ENCODE measurements around the gene TNFAIP6. TPM values are rescaled to one million over a fixed set of nuclear protein-coding genes. Genes with fewer than 3 reads are reported as not detected.

TNFAIP6 gene
- polyA plus RNA-seq, 1 donor from 2014 or later = not detected

DNA sequence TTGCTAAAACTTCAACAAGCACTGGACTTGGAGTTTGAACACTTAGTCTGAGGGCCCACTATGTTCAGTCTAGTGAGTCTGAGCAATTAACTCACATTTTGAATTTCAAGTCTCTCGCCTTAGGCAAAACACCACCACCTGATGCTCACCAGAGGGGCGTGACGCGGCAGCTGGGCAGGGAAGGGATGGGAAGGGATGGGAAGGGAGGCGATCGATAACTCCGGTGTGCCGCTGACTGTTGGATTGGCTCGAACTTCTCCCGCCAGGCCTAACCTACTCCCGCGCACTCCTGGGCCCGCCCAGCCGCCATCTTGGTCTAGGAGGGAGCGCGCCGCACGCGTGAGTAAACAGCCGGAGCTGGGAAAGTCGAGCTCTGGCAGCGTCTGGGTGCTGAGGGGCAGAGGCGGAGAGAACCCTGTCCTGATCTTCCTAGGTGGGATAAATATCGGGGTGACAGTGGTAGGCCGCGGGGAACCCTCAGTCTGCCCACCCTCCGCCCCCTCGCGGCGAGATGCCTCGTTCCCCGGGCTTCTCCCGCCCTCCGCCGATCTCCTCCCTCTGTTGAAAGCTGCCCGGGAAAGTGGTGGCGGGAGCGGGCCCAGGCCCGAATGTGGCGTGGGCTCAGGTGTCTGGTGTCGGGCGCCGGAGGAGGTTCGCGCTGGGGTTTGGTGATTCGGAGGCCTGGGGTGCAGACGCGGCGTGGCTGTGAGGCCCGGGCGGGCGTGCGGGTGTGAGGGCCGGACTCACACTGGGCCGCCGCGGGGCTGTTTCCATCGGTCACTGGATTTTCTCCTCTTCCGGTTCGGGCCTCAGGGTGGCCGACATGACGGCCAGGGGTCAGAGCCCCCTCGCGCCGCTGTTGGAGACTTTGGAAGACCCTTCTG is 52.5 kb downstream of the TNFAIP6 start, which contains the start of gene RIF1:
Gene RIF1, plus strand, starts transcription at position 302 of the 884 bp plus-strand sequence. Its CDS starts 522 bp downstream, at position 824.
- Histone ChIP-seq H3K79me2 (replicated peaks; ENCODE audit: insufficient read depth, low read length) (peaks cover 21% of the 10 kb centered on the region), H3K4me3 (ENCODE audit: low read length) (peak within 1 kb of the TSS; percentile 82), H3K9me2 (ENCODE audit: insufficient read depth, low read length) (no peaks in the 10 kb centered on the region)

DNA sequence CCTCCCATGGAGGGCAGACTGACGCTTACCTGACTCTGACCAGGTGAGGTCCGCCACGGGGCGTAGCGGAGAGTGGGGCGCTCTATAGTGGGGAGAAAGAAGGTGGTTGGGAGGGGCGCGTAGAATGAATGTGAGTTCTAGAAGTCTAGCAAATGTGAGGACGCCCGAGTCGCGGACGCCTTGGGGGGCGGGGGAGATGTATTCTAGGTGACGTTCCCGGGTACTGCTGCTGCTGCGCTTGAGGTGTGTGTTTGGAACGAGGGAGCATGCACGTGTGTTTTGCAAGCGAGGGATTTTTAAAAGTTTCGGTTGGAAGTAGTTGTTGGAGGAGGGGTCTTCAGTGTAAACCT is 53.1 kb downstream of the TNFAIP6 start:
- Histone ChIP-seq H4K20me1 (ENCODE audit: insufficient read depth) (no peaks in the 10 kb centered on the region), H3K36me3 (ENCODE audit: insufficient read depth, low read length) (no peaks in the 10 kb centered on the region), H3K9me2 (ENCODE audit: insufficient read depth, low read length) (no peaks in the 10 kb centered on the region), H2AFZ (ENCODE audit: low read depth, low read length) (peak overlapping the region; percentile 84), H3K9ac (ENCODE audit: low read length) (peak overlapping the region; percentile 78), H3K4me2 (ENCODE audit: low read length) (peak overlapping the region; percentile 86), H3K4me3 (ENCODE audit: low read length) (peak overlapping the region; percentile 82), H3K27me3 (ENCODE audit: insufficient read depth, low read depth, low read length) (no peaks in the 10 kb centered on the region), H3F3A (ENCODE audit: insufficient read depth, low read length, poor library complexity, severe bottlenecking) (no peaks in the 10 kb centered on the region), H3K79me2 (replicated peaks; ENCODE audit: insufficient read depth, low read length) (peaks cover 21% of the 10 kb centered on the region), H3K27ac (ENCODE audit: low read length) (peak overlapping the region; percentile 83), H3K9me3 (ENCODE audit: low read length) (no peaks in the 10 kb centered on the region)
- no peak for TF ChIP-seq EP300 (conservative IDR thresholded peaks at IDR 0.05; ENCODE audit: poor library complexity, severe bottlenecking)
- TF ChIP-seq, protein P1, sequence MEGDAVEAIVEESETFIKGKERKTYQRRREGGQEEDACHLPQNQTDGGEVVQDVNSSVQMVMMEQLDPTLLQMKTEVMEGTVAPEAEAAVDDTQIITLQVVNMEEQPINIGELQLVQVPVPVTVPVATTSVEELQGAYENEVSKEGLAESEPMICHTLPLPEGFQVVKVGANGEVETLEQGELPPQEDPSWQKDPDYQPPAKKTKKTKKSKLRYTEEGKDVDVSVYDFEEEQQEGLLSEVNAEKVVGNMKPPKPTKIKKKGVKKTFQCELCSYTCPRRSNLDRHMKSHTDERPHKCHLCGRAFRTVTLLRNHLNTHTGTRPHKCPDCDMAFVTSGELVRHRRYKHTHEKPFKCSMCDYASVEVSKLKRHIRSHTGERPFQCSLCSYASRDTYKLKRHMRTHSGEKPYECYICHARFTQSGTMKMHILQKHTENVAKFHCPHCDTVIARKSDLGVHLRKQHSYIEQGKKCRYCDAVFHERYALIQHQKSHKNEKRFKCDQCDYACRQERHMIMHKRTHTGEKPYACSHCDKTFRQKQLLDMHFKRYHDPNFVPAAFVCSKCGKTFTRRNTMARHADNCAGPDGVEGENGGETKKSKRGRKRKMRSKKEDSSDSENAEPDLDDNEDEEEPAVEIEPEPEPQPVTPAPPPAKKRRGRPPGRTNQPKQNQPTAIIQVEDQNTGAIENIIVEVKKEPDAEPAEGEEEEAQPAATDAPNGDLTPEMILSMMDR (IDR thresholded peaks at IDR 0.05; ENCODE audit: poor library complexity, severe bottlenecking) = no peak
- TF ChIP-seq SMC3 (conservative IDR thresholded peaks at IDR 0.05; ENCODE audit: poor library complexity) = no peak
- TF ChIP-seq MXI1 (conservative IDR thresholded peaks at IDR 0.05; ENCODE audit: poor library complexity, severe bottlenecking) = peak; percentile 70

More for the DNA sequence above, 52.5 kb downstream of the TNFAIP6 start, which contains the start of gene RIF1:
- H3K9ac ChIP-seq (ENCODE audit: low read length) = peak within 1 kb of the TSS; percentile 78
- H3K36me3 ChIP-seq (ENCODE audit: insufficient read depth, low read length) = no peaks in the 10 kb centered on the region
- no peaks in the 10 kb centered on the region for H4K20me1 ChIP-seq (ENCODE audit: insufficient read depth)
- H3K27me3 ChIP-seq (ENCODE audit: insufficient read depth, low read depth, low read length) = no peaks in the 10 kb centered on the region
- peak within 1 kb of the TSS; percentile 86 for H3K4me2 ChIP-seq (ENCODE audit: low read length)
- H2AFZ ChIP-seq (ENCODE audit: low read depth, low read length) = peak within 1 kb of the TSS; percentile 84
- peak within 1 kb of the TSS; percentile 83 for H3K27ac ChIP-seq (ENCODE audit: low read length)
- H3K9me3 ChIP-seq (ENCODE audit: low read length) = no peaks in the 10 kb centered on the region
- TF ChIP-seq, protein P2, sequence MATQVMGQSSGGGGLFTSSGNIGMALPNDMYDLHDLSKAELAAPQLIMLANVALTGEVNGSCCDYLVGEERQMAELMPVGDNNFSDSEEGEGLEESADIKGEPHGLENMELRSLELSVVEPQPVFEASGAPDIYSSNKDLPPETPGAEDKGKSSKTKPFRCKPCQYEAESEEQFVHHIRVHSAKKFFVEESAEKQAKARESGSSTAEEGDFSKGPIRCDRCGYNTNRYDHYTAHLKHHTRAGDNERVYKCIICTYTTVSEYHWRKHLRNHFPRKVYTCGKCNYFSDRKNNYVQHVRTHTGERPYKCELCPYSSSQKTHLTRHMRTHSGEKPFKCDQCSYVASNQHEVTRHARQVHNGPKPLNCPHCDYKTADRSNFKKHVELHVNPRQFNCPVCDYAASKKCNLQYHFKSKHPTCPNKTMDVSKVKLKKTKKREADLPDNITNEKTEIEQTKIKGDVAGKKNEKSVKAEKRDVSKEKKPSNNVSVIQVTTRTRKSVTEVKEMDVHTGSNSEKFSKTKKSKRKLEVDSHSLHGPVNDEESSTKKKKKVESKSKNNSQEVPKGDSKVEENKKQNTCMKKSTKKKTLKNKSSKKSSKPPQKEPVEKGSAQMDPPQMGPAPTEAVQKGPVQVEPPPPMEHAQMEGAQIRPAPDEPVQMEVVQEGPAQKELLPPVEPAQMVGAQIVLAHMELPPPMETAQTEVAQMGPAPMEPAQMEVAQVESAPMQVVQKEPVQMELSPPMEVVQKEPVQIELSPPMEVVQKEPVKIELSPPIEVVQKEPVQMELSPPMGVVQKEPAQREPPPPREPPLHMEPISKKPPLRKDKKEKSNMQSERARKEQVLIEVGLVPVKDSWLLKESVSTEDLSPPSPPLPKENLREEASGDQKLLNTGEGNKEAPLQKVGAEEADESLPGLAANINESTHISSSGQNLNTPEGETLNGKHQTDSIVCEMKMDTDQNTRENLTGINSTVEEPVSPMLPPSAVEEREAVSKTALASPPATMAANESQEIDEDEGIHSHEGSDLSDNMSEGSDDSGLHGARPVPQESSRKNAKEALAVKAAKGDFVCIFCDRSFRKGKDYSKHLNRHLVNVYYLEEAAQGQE (IDR thresholded peaks at IDR 0.05; ENCODE audit: borderline replicate concordance) = peak; percentile 16
- TF ChIP-seq MXI1 (conservative IDR thresholded peaks at IDR 0.05; ENCODE audit: poor library complexity, severe bottlenecking) (peak; percentile 92), EZH2 (IDR thresholded peaks at IDR 0.05; ENCODE audit: borderline replicate concordance, insufficient read depth, low read length, poor library complexity, severe bottlenecking) (no peak), POLR2AphosphoS5 (IDR thresholded peaks at IDR 0.05) (peak; percentile 85), SMC3 (conservative IDR thresholded peaks at IDR 0.05; ENCODE audit: poor library complexity) (peak; percentile 72), TAF1 (IDR thresholded peaks at IDR 0.05; ENCODE audit: low read depth) (peak; percentile 72), EP300 (conservative IDR thresholded peaks at IDR 0.05; ENCODE audit: poor library complexity, severe bottlenecking) (peak; percentile 25), RAD21 (conservative IDR thresholded peaks at IDR 0.05) (peak; percentile 59)
- TF ChIP-seq, protein P1 (IDR thresholded peaks at IDR 0.05; ENCODE audit: poor library complexity, severe bottlenecking) = peak; percentile 84
- H3F3A ChIP-seq (ENCODE audit: insufficient read depth, low read length, poor library complexity, severe bottlenecking) = no peaks in the 10 kb centered on the region

Measured in neural cell (in vitro differentiated cells).